ENCODE data around the gene PATL1. TPM values are rescaled to one million over a fixed set of nuclear protein-coding genes. Genes with fewer than 3 reads are reported as not detected.

Gene PATL1
- total RNA-seq, 1 donor from 2014 or later: 15.3 TPM

- TF ChIP-seq CTCF (IDR thresholded peaks at IDR 0.05) (no peak), EZH2 (IDR thresholded peaks at IDR 0.05) (no peak), EZH2phosphoT487 (IDR thresholded peaks at IDR 0.05) (no peak)
- Mint-ChIP-seq H3K27me3 (ENCODE audit: insufficient read depth, low read depth) (peaks cover 5% of the 10 kb centered on the region), H3K36me3 (no peaks in the 10 kb centered on the region), H3K27ac (peak overlapping the region; percentile 44), H3K4me1 (peaks cover 29% of the 10 kb centered on the region), H3K4me3 (peak overlapping the region; percentile 93), H3K9me3 (no peaks in the 10 kb centered on the region)
- Histone ChIP-seq H3K9me3 (ENCODE audit: low read depth) (no peaks in the 10 kb centered on the region), H3K27me3 (no peaks in the 10 kb centered on the region), H4K20me1 (ENCODE audit: low read depth) (peaks cover 37% of the 10 kb centered on the region), H3F3A (ENCODE audit: low read depth) (peaks cover 8% of the 10 kb centered on the region), H3K9ac (peak overlapping the region; percentile 82), H3K79me2 (ENCODE audit: low read depth) (peaks cover 43% of the 10 kb centered on the region), H3K4me3 (peak overlapping the region; percentile 96), H3K27ac (no peak overlapping the region), H3K4me1 (peaks cover 15% of the 10 kb centered on the region), H2AFZ (replicated peaks) (no peak overlapping the region), H3K4me2 (peak overlapping the region; percentile 85), H3K36me3 (no peaks in the 10 kb centered on the region)
- DNase-seq (ENCODE audit: low spot score): no peak
Measured at GRCh38 chr11:59614277-59615119, 54.3 kb downstream of the PATL1 start.

- Histone ChIP-seq H3K27me3 (no peaks in the 10 kb centered on the region), H3K4me3 (no peak overlapping the region), H3F3A (ENCODE audit: low read depth) (peaks cover 8% of the 10 kb centered on the region), H4K20me1 (ENCODE audit: low read depth) (peaks cover 37% of the 10 kb centered on the region), H3K9me3 (ENCODE audit: low read depth) (no peaks in the 10 kb centered on the region), H3K4me2 (no peak overlapping the region), H3K79me2 (ENCODE audit: low read depth) (peaks cover 43% of the 10 kb centered on the region), H3K4me1 (peaks cover 14% of the 10 kb centered on the region), H3K27ac (no peak overlapping the region), H2AFZ (replicated peaks) (no peak overlapping the region), H3K9ac (no peak overlapping the region), H3K36me3 (peaks cover 11% of the 10 kb centered on the region)
- no peak overlapping the region for H3K27ac Mint-ChIP-seq
- peaks cover 4% of the 10 kb centered on the region for H3K36me3 Mint-ChIP-seq
- no peak for TF ChIP-seq EZH2 (IDR thresholded peaks at IDR 0.05)
- TF ChIP-seq CTCF (IDR thresholded peaks at IDR 0.05): no peak
- TF ChIP-seq EZH2phosphoT487 (IDR thresholded peaks at IDR 0.05): no peak
- no peak overlapping the region for H3K4me3 Mint-ChIP-seq
- no peaks in the 10 kb centered on the region for H3K9me3 Mint-ChIP-seq
- no peak for DNase-seq (ENCODE audit: low spot score)
- H3K4me1 Mint-ChIP-seq: peaks cover 30% of the 10 kb centered on the region
- peaks cover 5% of the 10 kb centered on the region for H3K27me3 Mint-ChIP-seq (ENCODE audit: insufficient read depth, low read depth)
Measured at GRCh38 chr11:59611570-59612565, 57.0 kb downstream of the PATL1 start.

- Histone ChIP-seq H3K4me1 (peaks cover 11% of the 10 kb centered on the region), H3K27me3 (no peaks in the 10 kb centered on the region), H3K9ac (no peak overlapping the region), H3F3A (ENCODE audit: low read depth) (no peaks in the 10 kb centered on the region), H3K4me2 (no peak overlapping the region), H2AFZ (replicated peaks) (no peak overlapping the region), H3K36me3 (peaks cover 14% of the 10 kb centered on the region), H4K20me1 (ENCODE audit: low read depth) (peaks cover 37% of the 10 kb centered on the region), H3K27ac (no peak overlapping the region), H3K9me3 (ENCODE audit: low read depth) (no peaks in the 10 kb centered on the region), H3K79me2 (ENCODE audit: low read depth) (peaks cover 43% of the 10 kb centered on the region), H3K4me3 (no peak overlapping the region)
- no peak for DNase-seq (ENCODE audit: low spot score)
- Mint-ChIP-seq H3K36me3 (peaks cover 9% of the 10 kb centered on the region), H3K4me3 (no peak overlapping the region), H3K27me3 (ENCODE audit: insufficient read depth, low read depth) (peaks cover 5% of the 10 kb centered on the region), H3K27ac (no peak overlapping the region), H3K4me1 (peaks cover 28% of the 10 kb centered on the region), H3K9me3 (no peaks in the 10 kb centered on the region)
- no peak for TF ChIP-seq CTCF (IDR thresholded peaks at IDR 0.05)
- TF ChIP-seq EZH2phosphoT487 (IDR thresholded peaks at IDR 0.05): no peak
- TF ChIP-seq EZH2 (IDR thresholded peaks at IDR 0.05): no peak
Measured at GRCh38 chr11:59610289-59610688, 58.5 kb downstream of the PATL1 start.
